Hypothalamus (tissue), 51 donors: ENCODE results near the gene NEK3.
"Not testable (repeated sequence)": the region's sequence is repeated elsewhere in the genome, so short reads cannot be mapped to it uniquely, and the experiment has no call there.

Experiments
- DNase-seq, 51 donors: peaks; one replicate each; lab custom pipeline; 2025; lab: John Stamatoyannopoulos, UW

The NEK3 gene

DNA sequence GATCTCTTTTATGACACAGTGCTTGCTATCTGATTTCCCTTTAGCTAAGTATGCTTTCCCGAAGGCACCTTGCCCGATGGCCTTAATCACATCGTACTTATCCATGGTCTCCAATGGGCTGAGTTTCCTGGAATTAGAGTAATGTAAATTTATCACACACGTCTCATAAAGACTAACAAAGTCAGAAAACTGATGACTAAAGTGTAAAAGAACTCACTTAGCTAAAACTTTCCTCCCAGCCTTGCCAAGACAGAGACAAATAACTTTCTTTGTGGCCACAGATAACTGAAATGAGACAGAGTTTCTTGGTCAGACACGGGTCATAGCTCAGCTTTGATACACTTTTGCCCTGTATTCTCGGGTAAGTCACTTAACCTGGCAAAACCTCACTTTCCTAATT is 32.0 kb downstream of the NEK3 start:
- DNase-seq: no peak

DNA sequence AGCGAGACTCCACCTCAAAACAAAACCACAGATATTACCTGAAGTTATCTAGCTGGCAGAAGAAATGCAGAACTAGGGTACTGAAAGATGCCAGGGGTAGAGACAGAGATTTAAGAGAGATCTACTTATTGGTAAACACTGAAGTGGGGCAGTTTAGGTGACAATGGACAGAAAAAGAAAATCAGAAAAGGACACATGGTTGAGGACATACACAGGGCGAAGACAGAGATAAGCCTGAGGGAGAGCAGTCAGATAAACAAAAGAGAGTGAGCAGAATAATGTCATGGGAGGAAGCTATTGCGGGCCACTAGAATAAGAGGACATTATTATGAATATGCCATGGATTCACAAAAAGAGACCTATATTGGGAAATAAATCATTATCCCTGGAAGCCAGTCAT is 33.9 kb downstream of the NEK3 start:
- no peak for DNase-seq

DNA sequence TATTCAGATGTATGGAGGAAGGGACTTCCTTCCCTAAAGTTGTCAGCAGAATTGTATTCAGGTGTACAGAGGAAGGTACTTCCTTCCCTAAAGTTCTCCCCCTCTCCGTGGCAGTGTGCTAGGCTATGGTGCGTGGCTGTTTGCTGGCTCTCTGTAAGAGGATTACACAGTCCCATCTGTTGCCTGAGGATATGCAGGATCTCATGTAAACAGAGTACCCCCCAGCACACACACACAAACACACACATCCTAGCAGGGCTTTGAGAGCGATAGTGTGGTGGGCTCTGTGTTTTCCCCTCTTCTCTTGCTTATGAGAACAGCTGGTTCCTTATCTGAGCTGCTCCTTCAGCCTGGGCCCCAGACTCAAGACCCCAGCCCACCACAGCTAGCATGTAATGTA is 40.8 kb downstream of the NEK3 start:
- DNase-seq: no peak

DNA sequence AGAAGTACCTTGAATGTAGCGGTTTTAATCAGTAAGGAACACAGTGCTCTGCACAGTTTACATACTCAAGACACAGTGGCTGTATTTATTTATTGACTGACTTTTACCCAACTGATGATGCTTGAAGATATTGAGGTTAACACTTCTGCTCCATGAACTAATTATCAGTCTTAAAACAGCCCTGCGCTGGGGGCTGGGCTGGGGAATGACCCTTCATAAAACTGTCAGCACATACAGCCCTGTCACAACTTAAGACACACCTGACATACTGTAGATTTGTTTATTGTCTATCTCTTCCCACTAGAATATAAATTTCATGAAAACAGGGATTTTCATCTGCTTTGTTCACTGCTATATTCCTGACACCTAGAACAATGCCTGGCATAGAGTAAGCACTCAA is 41.3 kb downstream of the NEK3 start:
- no peak for DNase-seq

DNA sequence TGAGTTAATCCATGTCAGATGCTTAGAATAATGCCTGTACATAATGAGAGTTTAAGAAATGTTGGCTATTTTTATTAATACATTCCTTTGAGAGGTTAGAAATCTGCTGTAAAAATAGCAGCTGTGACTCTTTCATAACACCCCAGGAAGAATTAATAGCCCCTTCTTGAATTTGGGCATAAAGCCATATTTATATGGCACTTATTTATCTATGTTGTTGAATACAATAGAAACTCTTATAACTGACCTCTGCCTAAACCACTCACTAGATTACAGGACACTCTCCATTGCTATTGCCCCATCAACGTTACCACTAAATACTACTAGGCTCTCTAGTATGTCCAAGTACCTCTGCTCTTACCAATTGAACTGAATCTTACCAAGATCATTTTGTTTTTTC is 46.8 kb downstream of the NEK3 start:
- no peak for DNase-seq

DNA sequence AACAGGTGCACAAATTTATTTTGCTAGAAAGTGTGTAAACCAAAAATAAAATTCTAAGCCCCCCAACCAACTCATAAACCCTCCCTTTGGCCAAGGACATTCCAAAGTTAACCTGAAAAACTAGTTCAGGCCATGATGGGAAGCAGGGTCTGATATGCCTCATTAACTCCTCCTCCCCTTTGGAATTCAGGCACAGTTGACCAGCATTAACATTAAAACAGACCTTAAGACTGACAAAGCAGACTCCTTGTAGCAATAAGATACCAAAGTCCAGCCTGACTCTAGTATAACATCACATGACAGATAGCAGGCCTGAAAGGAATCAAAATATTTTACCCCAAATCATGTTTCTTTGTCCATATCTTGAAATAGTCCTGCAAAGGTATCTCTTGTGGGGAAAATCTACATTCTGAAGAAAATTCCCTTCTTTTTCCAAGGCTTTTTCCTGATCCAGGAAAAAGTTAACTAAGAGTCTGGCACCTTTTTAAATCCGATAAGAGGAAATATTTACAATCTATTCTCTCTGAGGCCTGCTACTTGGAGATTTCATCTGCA is 50.2 kb downstream of the NEK3 start:
- no peak for DNase-seq

DNA sequence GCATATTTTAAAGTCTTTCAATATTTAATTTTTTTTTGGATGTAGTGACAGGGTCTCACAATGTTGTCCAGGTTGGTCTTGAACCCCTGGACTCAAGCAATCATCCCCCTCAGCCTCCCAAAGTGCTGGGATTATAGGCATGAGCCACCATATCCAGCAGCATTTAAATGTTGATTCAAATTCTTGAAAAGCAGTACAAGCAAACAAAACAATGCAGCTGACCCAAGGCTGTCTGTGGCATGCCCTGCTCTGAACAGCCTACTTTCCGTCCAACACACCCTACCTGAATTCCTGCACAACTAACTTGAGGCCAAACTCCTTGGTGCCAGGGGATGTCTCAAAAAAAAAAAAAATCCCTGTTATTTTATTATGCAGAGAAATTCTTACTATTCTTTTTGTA is 53.6 kb downstream of the NEK3 start:
- no peak for DNase-seq

DNA sequence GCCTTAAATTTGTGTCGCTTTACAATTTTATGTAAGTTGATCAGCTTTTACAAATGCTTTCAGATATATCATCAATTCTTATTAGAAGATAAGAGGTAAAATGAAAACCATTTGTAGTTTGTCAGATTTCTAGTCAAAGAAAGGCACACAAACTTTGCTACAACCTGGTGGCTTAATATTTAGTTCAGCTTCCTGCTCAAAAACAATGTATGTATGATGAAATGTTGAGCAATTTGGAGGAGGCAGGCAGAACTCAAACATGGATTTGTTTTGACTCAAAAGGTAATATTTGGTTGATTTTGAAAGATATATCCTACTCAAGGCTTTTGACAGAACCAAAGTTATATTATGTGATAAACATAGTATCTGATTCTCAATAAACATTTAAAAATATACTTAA is 54.8 kb downstream of the NEK3 start:
- no peak for DNase-seq

DNA sequence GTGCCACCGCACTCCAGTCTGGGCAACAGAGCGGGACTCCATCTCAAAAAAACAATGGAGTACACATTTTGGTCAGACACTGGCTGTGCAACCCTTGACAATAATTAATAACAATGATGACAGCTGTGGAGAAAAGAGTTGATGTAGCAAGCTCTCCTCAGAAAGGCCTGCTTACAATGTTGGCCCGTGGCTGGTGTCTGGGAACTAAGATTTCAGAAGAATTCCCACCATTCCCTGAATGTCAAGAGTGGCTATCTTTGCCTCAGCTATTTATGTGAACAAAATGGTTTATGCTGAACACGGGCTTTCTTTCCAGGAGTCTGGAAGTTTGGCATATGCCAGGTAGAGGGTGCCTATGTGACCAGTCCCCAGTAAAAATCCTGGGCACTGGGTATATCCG is 56.0 kb downstream of the NEK3 start:
- no peak for DNase-seq

DNA sequence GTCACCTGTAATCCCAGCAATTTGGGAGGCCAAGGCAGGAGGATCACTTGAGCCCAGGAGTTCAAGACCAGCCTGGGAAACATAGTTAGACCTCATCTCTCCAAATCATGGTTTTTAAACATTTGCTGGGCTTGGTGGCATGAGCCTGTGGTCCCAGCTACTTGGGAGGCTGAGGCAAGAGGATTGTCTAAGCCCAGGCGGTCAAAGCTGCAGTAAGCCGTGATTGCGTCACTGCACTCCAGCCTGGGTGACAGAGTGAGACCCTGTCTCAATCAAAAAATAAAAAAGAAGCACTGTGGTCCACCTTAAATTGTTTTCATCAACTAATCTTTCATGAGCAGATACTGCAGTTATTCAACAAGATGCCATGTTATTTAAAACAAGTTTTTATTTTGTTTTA is 57.0 kb downstream of the NEK3 start:
- DNase-seq: not testable (repeated sequence)

DNA sequence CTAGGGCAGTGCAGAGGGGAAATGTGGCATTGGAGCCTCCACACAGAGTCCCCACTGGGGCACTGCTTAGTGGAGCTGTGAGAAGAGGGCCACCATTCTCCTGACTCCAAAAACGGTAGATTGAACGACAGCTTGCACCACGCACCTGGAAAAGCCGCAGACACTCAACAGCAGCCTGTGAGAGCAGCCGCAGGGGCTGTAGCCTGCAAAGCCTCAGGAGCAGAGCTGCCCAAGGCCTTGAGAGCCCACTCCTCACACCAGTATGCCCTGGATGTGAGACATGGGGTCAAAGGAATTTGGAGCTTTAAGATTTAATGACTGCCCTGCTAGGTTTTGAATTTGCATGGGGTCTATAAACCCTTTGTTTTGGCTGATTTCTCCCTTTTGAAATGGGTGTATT is 62.2 kb downstream of the NEK3 start:
- DNase-seq: no peak

DNA sequence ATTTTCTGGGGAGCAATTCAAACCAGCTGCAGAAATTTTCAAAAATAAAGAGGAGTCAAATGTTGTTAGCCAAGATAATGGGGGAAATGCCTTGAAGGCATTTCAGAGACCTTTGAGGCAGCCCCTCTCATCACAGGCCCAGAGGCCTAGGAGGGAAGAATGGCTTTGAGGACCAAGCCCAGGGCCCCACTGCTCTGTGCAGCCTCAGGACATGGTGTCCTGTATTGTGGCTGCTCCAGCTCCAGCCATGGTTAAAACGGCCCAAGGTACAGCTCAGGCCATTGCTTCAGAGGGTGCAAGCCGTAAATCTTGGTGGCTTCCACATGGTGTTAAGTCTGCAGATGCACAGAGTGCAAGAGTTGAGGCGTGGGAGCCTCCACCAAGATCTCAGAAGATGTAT is 62.6 kb downstream of the NEK3 start:
- no peak for DNase-seq

DNA sequence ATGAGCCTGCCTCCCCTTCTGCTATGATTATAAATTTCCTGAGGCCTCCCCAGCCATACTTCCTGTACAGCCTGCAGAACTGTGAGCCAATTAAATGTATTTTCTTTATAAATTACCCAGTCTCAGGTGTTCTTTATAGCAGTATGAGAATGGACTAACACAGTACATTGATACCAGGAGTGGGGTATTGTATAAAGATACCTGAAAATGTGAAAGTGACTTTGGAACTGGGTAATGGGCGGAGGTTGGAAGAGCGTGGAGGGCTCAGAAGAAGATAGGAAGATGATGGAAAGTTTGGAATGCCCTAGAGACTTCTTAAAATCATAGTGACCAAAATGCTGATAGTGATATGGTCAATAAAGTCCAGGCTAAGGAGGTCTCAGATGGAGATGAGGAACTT is 63.3 kb downstream of the NEK3 start:
- no peak for DNase-seq

DNA sequence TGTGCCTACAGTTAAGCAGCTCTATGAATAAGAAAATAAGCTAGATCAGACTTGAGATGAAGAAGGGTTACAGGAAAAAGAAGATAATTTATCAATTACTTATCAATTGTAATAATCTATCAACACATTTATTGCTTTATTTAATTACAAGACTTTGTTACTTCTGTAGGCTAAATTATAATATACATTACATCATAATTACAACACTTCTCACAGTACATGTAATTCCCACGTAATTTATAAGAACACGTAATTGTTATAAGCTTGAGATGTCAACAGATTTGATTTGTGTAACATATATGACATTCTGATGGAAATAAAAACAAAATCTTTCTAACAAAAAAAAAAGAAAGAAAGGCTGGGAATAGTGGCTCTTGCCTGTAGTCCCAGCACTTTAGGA is 67.3 kb downstream of the NEK3 start:
- DNase-seq: no peak

DNA sequence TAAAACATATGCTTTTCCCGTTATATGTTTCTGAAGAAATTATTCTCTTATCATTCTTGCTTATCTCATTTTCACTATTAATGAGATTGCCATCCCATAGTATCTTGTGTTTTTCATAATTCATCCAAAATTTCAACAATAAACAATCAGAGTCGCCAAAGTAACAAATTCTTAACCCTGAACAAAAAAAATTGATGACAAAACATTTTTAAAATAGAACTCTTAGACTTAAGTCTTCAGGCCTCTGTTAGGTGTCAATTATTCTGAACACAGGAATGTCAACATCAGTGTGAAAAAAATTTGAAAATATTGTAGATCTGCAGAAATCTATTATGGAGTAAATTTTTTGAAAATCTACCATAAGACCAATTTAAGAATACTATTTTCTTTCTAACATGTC is 67.9 kb downstream of the NEK3 start:
- DNase-seq: no peak

DNA sequence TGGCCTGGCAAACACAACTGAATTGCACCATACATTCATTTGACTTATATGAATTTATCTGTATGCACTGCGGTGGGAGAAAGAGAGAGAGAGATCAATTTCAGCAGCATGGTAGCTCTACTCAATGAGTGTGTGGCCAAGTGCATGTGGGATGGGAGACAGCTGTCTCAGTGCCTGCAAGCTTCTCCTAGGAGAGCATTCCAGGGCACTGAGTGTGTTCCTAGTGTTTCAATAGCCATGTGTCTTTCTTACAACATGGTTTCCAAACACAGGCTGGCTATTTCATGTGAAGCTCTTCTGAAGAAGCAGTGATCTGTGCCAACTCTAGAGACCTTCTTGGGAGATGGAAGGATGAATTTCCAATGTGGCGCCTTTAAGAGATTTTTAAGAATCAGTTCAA is 74.0 kb downstream of the NEK3 start:
- no peak for DNase-seq

DNA sequence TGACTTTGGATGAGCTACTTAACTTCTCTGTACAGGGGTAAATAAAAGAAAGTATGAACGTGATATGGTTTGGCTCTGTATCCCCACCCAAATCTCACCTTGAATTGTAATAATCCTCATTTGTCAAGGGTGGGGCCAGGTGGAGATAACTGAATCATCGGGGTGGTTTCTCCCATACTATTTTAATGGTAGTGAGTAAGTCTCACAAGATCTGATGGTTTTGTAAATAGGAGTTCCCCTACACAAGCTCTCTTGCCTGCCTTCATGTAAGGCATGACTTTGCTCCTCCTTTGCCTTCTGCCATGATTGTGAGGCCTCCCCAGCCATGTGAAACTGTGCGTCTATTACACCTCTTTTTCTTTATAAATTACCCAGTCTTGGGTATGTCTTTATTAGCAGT is 74.4 kb downstream of the NEK3 start:
- DNase-seq: not testable (repeated sequence)
